Vagina (tissue), 2 donors: ENCODE results near the gene CFD.

ENCODE experiments used
- POLR2AphosphoS5 ChIP-seq, 2 donors: sonication (generic); formaldehyde crosslinking; IDR thresholded peaks; one replicate each; pipeline ENCODE4 v1.9.0; 2017; ENCODE audit warnings: antibody characterized with exemption in 2 of 2, mild to moderate bottlenecking in 2 of 2, low read depth in 1 of 2; ENCODE audit not compliant: insufficient read depth in 1 of 2
- TF ChIP-seq, protein P1 (sequence below), 3 experiments: fragments of 450-650 bp in 2 of 3; fragments of 200-600 bp in 1 of 3; sonication (generic) in 1 of 3; IDR thresholded peaks; one replicate each; pipeline ENCODE4 v1.5.1; 2017 to 2019; ENCODE audit warnings: antibody characterized with exemption in 3 of 3, mild to moderate bottlenecking in 2 of 3, moderate library complexity in 2 of 3

DNA sequence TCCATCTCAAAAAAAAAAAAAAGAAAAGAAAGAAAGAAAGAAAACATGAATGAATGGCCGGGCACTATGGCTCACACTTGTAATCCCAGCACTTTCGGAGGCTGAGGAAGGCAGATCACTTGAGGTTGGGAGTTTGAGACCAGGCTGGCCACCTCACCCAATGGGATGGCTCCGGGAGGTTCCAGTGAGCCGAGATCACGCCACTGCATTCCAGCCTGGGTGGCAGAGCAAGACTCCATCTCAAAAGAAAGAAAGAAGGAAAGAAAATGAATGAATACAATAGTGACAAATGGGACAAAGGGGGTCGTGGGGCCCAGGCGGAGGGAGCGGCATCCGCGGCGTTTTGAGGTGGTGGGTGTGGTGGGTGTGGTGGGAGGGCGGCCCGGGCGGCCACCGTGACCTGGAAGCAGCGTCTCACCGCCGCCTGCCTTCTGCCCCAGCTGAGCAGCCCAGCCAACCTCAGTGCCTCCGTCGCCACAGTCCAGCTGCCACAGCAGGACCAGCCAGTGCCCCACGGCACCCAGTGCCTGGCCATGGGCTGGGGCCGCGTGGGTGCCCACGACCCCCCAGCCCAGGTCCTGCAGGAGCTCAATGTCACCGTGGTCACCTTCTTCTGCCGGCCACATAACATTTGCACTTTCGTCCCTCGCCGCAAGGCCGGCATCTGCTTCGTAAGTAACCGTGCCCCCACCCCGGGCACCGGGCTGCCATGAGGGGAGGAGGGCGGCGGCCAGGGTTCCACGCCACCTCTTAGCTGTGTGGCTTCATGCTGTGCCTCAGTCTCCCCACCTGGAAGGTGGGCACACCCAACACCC, 13.6 kb upstream of the CFD start:
- TF ChIP-seq, protein P1, sequence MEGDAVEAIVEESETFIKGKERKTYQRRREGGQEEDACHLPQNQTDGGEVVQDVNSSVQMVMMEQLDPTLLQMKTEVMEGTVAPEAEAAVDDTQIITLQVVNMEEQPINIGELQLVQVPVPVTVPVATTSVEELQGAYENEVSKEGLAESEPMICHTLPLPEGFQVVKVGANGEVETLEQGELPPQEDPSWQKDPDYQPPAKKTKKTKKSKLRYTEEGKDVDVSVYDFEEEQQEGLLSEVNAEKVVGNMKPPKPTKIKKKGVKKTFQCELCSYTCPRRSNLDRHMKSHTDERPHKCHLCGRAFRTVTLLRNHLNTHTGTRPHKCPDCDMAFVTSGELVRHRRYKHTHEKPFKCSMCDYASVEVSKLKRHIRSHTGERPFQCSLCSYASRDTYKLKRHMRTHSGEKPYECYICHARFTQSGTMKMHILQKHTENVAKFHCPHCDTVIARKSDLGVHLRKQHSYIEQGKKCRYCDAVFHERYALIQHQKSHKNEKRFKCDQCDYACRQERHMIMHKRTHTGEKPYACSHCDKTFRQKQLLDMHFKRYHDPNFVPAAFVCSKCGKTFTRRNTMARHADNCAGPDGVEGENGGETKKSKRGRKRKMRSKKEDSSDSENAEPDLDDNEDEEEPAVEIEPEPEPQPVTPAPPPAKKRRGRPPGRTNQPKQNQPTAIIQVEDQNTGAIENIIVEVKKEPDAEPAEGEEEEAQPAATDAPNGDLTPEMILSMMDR (IDR thresholded peaks at IDR 0.05) = no peak
- no peak for TF ChIP-seq POLR2AphosphoS5 (IDR thresholded peaks at IDR 0.05; ENCODE audit: insufficient read depth in 1 of 2, low read depth in 1 of 2)
